Limb (tissue), 2 donors: ENCODE measurements around the gene COA1.

Experiments
- DNase-seq, 2 donors: peaks; one replicate each; pipeline ENCODE4 v3.0.0-alpha.2; 2016; ENCODE audit errors: extremely low spot score in 2 of 2

Gene COA1

GRCh38 chr7:43653891-43654504 lies 75.3 kb downstream of the COA1 start:
- DNase-seq, result no peak

GRCh38 chr7:43653466-43653865 lies 75.9 kb downstream of the COA1 start:
- DNase-seq, result no peak

DNA sequence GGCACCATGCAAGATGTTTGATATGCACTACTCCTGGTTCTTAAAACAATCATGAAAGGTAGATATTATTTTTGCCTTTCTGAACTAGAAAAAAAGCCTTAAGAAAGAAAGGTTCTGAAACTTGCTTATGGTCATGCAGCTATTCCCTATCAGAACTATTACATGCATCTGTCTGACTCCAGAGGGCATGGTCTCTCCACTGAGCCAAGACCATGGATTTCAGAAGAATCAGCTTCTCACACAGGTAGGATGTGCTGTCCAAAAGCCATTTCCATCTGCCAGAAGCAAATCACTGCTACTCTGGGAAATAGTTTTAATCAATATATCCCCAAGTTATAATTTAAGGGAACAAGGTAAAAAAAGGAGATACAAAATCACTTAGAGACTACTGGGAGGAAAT lies 77.0 kb downstream of the COA1 start:
- DNase-seq, result no peak

DNA sequence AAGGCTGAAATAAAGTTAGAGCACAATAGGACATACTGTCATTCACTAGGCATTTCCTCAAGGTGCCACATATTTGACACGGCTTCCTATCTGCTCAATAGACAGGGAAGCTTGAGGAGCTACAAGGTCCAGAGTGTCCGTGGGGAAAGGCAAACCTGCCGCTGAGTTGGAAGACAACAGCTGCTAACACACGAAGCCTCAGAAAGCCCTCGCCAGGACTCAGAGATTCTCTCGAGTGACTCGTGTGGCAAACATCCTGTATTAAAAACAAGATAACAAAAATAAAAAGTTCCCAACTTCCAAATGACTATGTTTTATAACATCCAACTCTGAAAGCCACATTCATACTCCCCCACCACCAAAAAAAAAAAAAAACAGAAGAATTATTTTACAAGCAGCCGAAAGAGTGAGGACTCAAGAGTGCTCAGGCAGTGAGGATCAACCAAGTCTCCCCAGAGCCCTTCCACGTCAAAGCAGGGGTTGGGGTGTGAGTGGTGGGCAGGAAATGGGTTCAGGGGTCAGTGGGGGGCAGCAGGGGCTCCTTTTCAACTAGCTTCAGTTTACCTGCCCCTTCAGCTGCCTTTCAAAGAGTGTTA lies 78.8 kb downstream of the COA1 start:
- no peak for DNase-seq

GRCh38 chr7:43649755-43650274 lies 79.5 kb downstream of the COA1 start:
- DNase-seq, result no peak

DNA sequence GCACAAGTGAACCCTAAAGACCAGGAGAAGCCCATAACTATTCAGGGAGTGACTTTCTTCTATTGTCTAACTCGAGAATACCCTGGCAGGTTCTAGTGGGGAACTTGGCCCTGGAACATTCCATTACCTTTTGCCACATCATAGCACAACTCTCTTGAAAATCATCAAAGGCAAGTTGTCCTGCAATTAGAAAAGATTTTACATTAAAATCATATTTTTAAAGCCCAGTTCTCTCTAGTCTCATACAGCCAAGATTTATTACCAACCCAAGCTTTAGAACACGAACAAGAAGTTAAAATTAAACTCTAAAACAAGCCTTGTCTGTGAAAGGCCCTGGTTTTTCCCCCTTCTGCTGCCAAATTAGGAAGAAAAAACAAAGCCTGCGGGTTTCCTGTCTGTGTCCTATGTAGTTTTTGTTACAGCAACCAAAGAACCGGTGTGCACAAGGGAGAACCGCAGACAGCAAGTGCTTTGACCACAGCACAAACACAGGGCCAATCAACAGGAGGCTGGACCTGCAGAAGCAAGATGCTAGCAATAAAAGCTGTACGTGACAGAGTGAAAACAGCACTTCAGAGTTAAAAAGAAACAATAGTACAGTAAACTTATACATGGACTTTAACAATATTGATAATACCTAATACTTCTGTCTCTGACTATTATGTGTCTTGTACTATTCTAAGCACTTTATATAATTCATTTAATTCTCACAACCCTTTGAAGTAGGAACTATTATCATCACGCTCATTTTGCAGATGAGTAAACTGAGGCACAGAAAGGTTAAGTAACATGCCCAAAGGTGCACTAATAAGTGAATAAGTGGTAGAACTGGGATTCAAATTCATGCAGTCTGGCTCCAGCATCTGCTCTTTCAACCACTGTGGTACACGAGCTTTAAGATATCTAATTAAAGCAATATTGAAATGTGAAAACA lies 80.6 kb downstream of the COA1 start:
- no peak for DNase-seq

DNA sequence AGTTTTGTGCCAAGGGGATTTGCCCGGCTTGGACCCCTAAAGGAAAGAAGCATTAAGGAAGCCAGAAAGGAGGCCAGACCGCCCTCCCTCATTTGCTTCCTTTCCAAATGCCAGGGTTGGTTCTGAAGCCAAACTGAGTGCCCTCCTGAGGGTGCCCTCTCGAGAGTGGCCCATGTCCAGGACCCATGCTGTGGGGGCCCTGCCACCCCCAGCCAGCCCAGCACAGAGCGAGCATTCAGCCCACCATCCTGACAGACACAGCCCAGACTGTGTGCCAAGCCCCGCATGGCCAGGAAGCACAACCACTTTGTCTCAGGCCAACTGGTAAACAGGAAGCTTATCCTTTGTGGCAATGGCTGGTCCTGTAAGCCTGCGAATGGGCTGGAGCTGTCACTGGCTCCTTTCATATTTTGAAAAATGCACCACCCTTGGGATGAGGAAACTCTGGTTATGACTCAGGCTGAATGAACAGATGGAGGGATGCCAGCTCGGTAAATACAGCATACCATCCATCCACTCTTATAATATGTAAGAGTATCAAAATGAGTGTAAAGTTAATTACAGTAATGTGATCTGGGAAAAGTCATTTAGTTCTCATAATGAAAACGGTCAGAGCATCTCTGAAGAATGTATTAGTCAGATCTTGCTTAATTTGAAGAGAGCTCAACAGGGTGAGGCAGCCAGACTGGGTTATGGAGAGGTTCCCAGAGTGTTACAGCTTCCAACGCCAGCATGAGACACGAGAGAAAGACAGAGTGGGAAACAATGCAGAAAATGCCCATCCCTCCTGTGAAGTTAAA lies 81.5 kb downstream of the COA1 start:
- DNase-seq, result peak; percentile 47 to 57

- no peak for DNase-seq
Measured at GRCh38 chr7:43647339-43647672, 82.0 kb downstream of the COA1 start.

GRCh38 chr7:43646603-43647338 lies 82.6 kb downstream of the COA1 start:
- DNase-seq, result no peak

DNA sequence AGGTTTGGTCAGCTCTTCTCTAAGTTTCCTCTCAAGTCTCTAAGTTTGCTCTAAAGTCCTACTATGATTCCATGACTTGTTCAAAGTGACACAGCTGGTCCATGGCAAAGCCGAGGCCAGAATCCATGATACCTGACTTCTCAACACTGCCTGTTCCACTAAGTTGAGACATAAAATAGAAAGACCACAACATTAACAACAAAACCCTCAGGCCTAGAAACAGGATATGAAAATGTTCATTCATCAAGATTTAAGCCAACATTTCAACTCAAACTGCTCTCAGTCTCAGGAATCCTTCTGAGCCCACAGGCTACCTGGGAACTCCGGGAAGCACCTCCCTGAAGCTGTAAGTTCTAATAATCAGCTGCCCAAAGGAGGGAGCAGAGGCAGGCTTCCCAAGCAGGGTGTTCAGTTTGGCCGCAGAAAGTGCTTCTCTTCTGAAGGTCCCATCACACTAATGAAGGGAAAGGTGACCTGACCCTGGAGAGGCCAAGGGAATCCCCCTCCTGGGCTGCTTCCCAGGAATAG lies 83.6 kb downstream of the COA1 start:
- DNase-seq, result no peak

- DNase-seq, result no peak
Measured at GRCh38 chr7:43643846-43644245, 85.5 kb downstream of the COA1 start.

GRCh38 chr7:43642897-43643630 lies 86.3 kb downstream of the COA1 start:
- no peak for DNase-seq

- DNase-seq, result no peak
Measured at GRCh38 chr7:43640679-43641078, 88.6 kb downstream of the COA1 start.

- peak; percentile 36 to 48 for DNase-seq
Measured at GRCh38 chr7:43639858-43640491, 89.3 kb downstream of the COA1 start.

- DNase-seq, result no peak
Measured at GRCh38 chr7:43637114-43637806, 92.1 kb downstream of the COA1 start.

DNA sequence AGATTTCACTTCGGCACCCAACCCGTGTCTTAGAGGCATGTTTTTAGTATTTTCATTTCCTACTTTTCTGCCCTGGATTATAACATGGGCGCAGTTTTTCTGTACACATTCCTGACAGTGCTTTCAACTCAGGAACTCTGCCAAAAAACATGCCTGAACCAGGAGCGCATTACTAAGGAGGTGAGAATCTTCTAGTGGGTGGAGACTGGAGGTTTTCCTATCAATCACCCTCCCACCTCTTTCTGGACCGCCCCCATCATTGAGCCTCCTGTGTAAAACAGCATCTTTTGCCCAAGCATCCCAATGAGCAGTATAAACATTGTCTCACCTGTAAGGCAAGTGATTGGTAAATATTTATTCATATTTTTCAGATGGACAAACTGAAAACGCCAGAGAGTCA lies 93.2 kb downstream of the COA1 start:
- no peak for DNase-seq

DNA sequence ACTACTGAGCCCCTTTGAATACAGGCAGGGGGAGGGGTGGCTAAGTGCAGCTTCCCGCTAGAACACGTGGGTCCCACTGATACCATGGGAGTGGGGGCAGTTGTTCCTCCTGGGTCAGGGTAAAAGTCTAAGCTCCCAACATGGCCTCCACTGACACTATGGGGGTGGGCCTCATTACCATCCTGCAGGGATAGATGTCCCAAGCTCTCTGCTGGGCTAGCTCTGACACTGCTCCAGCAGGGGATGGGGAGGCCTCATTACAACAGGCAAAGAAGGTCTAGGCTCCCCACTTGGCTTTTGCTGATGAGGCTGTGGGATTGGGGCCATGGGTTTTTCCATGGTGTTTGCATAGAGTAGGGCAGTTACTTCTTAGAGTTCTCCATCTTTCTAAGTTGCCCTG lies 94.9 kb downstream of the COA1 start:
- no peak for DNase-seq

GRCh38 chr7:43632746-43633145 lies 96.6 kb downstream of the COA1 start:
- DNase-seq, result no peak

DNA sequence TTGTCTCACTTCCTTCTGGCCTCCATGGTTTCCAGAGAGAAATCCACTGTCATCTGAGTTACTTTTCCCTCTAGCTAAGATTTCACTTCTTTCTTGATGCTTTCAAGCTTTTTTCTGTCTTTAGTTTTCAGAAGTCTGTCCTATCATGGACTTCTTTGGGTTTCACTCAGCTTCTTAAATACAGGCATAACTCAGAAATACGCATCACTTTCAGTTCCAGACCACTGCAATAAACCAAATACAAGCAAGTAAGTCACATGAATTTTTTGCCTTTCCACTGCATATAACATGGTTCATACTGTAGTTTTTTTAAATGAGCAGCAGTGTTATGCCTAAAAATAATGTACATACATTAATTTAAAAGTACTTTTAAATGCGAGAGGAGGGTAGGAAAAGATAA lies 97.8 kb downstream of the COA1 start:
- no peak for DNase-seq
